WTC11 (cell line): ENCODE measurements around the gene BRK1. TPM values are rescaled to one million over a fixed set of nuclear protein-coding genes. Genes with fewer than 3 reads are reported as not detected.

ENCODE experiments used
- ATAC-seq: fragments of 200-7000 bp; cut with Tn5 transposase; 2 replicates; pipeline ENCODE4 v1.10.0; 2021; ENCODE audit warnings: mild to moderate bottlenecking, moderate library complexity
- CTCF ChIA-PET: fragments of 300-600 bp; sonication (Branson Sonifier 250); formaldehyde crosslinking; loops from one replicate; lab custom pipeline; 2021; ENCODE audit warnings: antibody characterized with exemption; lab: Charles Lee
- POLR2A ChIA-PET: fragments of 350-600 bp; sonication (Branson Sonifier 250); formaldehyde crosslinking; loops from one replicate; lab custom pipeline; 2021; ENCODE audit warnings: antibody characterized with exemption; lab: Charles Lee
- DNase-seq: peaks from one replicate; pipeline ENCODE4 v3.0.0; 2021; ENCODE audit warnings: low spot score
- H3K27ac Mint-ChIP-seq: 2 replicates; pipeline ENCODE4 v1.8.0; 2021; ENCODE audit warnings: mixed read lengths
- H3K27me3 Mint-ChIP-seq: 2 replicates; pipeline ENCODE4 v1.8.0; 2021; ENCODE audit warnings: low read depth, mild to moderate bottlenecking, moderate library complexity, mixed read lengths
- H3K36me3 Mint-ChIP-seq: 2 replicates; pipeline ENCODE4 v1.8.0; 2021; ENCODE audit warnings: mixed read lengths
- H3K4me1 Mint-ChIP-seq: 2 replicates; pipeline ENCODE4 v1.8.0; 2022; ENCODE audit warnings: mixed read lengths
- H3K4me3 Mint-ChIP-seq: 2 replicates; pipeline ENCODE4 v1.8.0; 2021; ENCODE audit warnings: mild to moderate bottlenecking, moderate library complexity, mixed read lengths
- H3K9me3 Mint-ChIP-seq: 2 replicates; pipeline ENCODE4 v1.8.0; 2021; ENCODE audit warnings: mixed read lengths
- CTCF ChIP-seq: fragments of 200-600 bp; IDR thresholded peaks from 2 replicates; pipeline ENCODE4 v1.8.0; 2022; ENCODE audit warnings: antibody characterized with exemption
- E2F1 ChIP-seq: sonication (generic); formaldehyde crosslinking; IDR thresholded peaks from 2 replicates; pipeline ENCODE4 v1.8.0; 2022; ENCODE audit warnings: mild to moderate bottlenecking, missing genetic modification reagents
- EMX1 ChIP-seq: fragments of 250-450 bp; sonication (Bioruptor Pico); IDR thresholded peaks from 2 replicates; pipeline ENCODE4 v1.8.0; 2021; ENCODE audit warnings: mild to moderate bottlenecking
- ETV6 ChIP-seq: sonication (generic); formaldehyde crosslinking; IDR thresholded peaks from 2 replicates; pipeline ENCODE4 v1.8.1; 2022; ENCODE audit warnings: mild to moderate bottlenecking, missing genetic modification reagents
- FOXJ3 ChIP-seq: sonication (generic); formaldehyde crosslinking; IDR thresholded peaks from 2 replicates; pipeline ENCODE4 v1.9.0; 2021; ENCODE audit warnings: missing genetic modification reagents, mild to moderate bottlenecking, borderline replicate concordance
- FOXP1 ChIP-seq: sonication (generic); formaldehyde crosslinking; IDR thresholded peaks from 2 replicates; pipeline ENCODE4 v1.8.0; 2022; ENCODE audit warnings: missing genetic modification reagents, mild to moderate bottlenecking, moderate library complexity, borderline replicate concordance
- FOXP4 ChIP-seq: sonication (generic); formaldehyde crosslinking; IDR thresholded peaks from 2 replicates; pipeline ENCODE4 v1.8.0; 2022; ENCODE audit warnings: mild to moderate bottlenecking, missing genetic modification reagents
- GTF2I ChIP-seq: fragments of 250-450 bp; sonication (Bioruptor Pico); conservative IDR thresholded peaks from 2 replicates; pipeline ENCODE4 v1.4.0; 2021; ENCODE audit warnings: mild to moderate bottlenecking
- IRF2 ChIP-seq: sonication (generic); formaldehyde crosslinking; IDR thresholded peaks from 2 replicates; pipeline ENCODE4 v1.8.0; 2022; ENCODE audit warnings: low read depth, missing genetic modification reagents, borderline replicate concordance
- KAT7 ChIP-seq: sonication (generic); formaldehyde crosslinking; IDR thresholded peaks from 2 replicates; pipeline ENCODE4 v1.8.1; 2023; ENCODE audit warnings: missing genetic modification reagents, mild to moderate bottlenecking, borderline replicate concordance
- MYBL2 ChIP-seq: sonication (generic); formaldehyde crosslinking; IDR thresholded peaks from 2 replicates; pipeline ENCODE4 v1.8.1; 2023; ENCODE audit warnings: mild to moderate bottlenecking, moderate library complexity, missing genetic modification reagents
- NFYB ChIP-seq: sonication (generic); formaldehyde crosslinking; conservative IDR thresholded peaks from 2 replicates; pipeline ENCODE4 v1.8.0; 2022; ENCODE audit warnings: low read depth, missing genetic modification reagents
- NR1H2 ChIP-seq: sonication (generic); formaldehyde crosslinking; IDR thresholded peaks from 2 replicates; pipeline ENCODE4 v1.9.0; 2021; ENCODE audit warnings: mild to moderate bottlenecking, moderate library complexity, missing genetic modification reagents
- PRDM15 ChIP-seq: sonication (generic); formaldehyde crosslinking; IDR thresholded peaks from 2 replicates; pipeline ENCODE4 v1.8.0; 2022; ENCODE audit warnings: missing genetic modification reagents
- SP1 ChIP-seq: sonication (generic); formaldehyde crosslinking; conservative IDR thresholded peaks from 2 replicates; pipeline ENCODE4 v1.8.1; 2022; ENCODE audit warnings: missing genetic modification reagents
- ZBTB43 ChIP-seq: sonication (generic); formaldehyde crosslinking; IDR thresholded peaks from 2 replicates; pipeline ENCODE4 v1.8.1; 2023; ENCODE audit warnings: mild to moderate bottlenecking, missing genetic modification reagents
- ZNF138 ChIP-seq: sonication (generic); formaldehyde crosslinking; conservative IDR thresholded peaks from 2 replicates; pipeline ENCODE4 v1.8.1; 2022; ENCODE audit warnings: mild to moderate bottlenecking, moderate library complexity, missing genetic modification reagents
- ZNF232 ChIP-seq: sonication (generic); formaldehyde crosslinking; IDR thresholded peaks from 2 replicates; pipeline ENCODE4 v1.8.0; 2022; ENCODE audit warnings: mild to moderate bottlenecking, missing genetic modification reagents
- ZNF396 ChIP-seq: fragments of 250-450 bp; sonication (Bioruptor Pico); IDR thresholded peaks from 2 replicates; pipeline ENCODE4 v1.8.0; 2021; ENCODE audit warnings: mild to moderate bottlenecking, moderate library complexity, borderline replicate concordance
- ZNF532 ChIP-seq: fragments of 250-450 bp; sonication (Bioruptor Pico); IDR thresholded peaks from 2 replicates; pipeline ENCODE4 v1.9.0; 2021; ENCODE audit warnings: mild to moderate bottlenecking, borderline replicate concordance
- total RNA-seq: library from RNA; stranded (reverse); gene quantifications from 3 replicates; pipeline ENCODE4 v1.2.3, GENCODE V29; 2021

The BRK1 gene
- total RNA-seq, 1 experiment from 2014 or later, result 107 TPM

GRCh38 chr3:10164546-10165393, 49.3 kb downstream of the BRK1 start, which contains the start of gene IRAK2 (continued):
- TF ChIP-seq CTCF (peak; percentile 91), GTF2I (CRISPR knock-in tag) (no peak), NFYB (CRISPR knock-in tag) (no peak), E2F1 (CRISPR knock-in tag) (peak; percentile 63; the same call in 1 of the 2 replicates), SP1 (CRISPR knock-in tag) (peak; percentile 49; the same call in 1 of the 2 replicates), KAT7 (CRISPR knock-in tag) (0 out of 2 replicates have a peak, but pooled peaks have one; percentile 85), MYBL2 (CRISPR knock-in tag) (no peak), EMX1 (CRISPR knock-in tag) (no peak)

- Mint-ChIP-seq H3K27me3 (peaks cover 13% of the 10 kb centered on the region), H3K4me3 (peak overlapping the region; percentile 69), H3K36me3 (peaks cover 29% of the 10 kb centered on the region), H3K4me1 (no peaks in the 10 kb centered on the region), H3K9me3 (peaks cover 28% of the 10 kb centered on the region), H3K27ac (no peak overlapping the region)
- ChIA-PET CTCF (interaction anchor here (0.6 to 1.6 kb wide), 6 partner anchors 25 to 155 kb away, joined by 3 to 5 read pairs (median 4); partner anchors contain the start of gene TATDN2), POLR2A (interaction anchor here (0.8 kb wide), 1 partner anchor 25 kb away, joined by 3 read pairs; the partner anchor contains the start of gene VHL)
- ATAC-seq (no peak), DNase-seq (no peak)
- TF ChIP-seq IRF2 (CRISPR knock-in tag) (no peak), ZBTB43 (CRISPR knock-in tag) (no peak), ZNF232 (no peak), NR1H2 (CRISPR knock-in tag) (no peak), ZNF532 (CRISPR knock-in tag) (no peak), FOXP4 (CRISPR knock-in tag) (no peak), ETV6 (no peak), ZNF396 (CRISPR knock-in tag) (no peak), ZNF138 (no peak), FOXJ3 (CRISPR knock-in tag) (no peak), FOXP1 (no peak), PRDM15 (CRISPR knock-in tag) (no peak)
Measured at GRCh38 chr3:10166213-10166604, 50.7 kb downstream of the BRK1 start.
